Fibroblast of lung (primary cell): ENCODE measurements around the gene CRYGS. TPM values are rescaled to one million over a fixed set of nuclear protein-coding genes. Genes with fewer than 3 reads are reported as not detected.

Source experiments
- DNase-seq, 2 donors: peaks; one replicate each; pipeline versions ENCODE4 v3.0.0 to v3.0.0-alpha.2; 2010; ENCODE audit warnings: low read depth in 2 of 2
- H2AFZ ChIP-seq: 2 replicates; pipeline ENCODE4 v1.5.1; 2012; ENCODE audit warnings: low read length, control low read depth, inconsistent platforms
- H3K27ac ChIP-seq: 2 replicates; pipeline ENCODE4 v1.5.1; 2011; ENCODE audit warnings: low read length, control low read depth; ENCODE audit not compliant: insufficient read depth
- H3K27me3 ChIP-seq: 2 replicates; pipeline ENCODE4 v1.5.1; 2011; ENCODE audit warnings: mild to moderate bottlenecking, low read length; ENCODE audit not compliant: control insufficient read depth, insufficient read depth
- H3K36me3 ChIP-seq: 2 replicates; pipeline ENCODE4 v1.5.1; 2011; ENCODE audit warnings: low read length; ENCODE audit not compliant: control insufficient read depth, insufficient read depth
- H3K4me1 ChIP-seq: 2 replicates; pipeline ENCODE4 v1.5.1; 2011; ENCODE audit warnings: low read length; ENCODE audit not compliant: control insufficient read depth, insufficient read depth; ENCODE audit errors: extremely low read depth
- H3K4me2 ChIP-seq: 2 replicates; pipeline ENCODE4 v1.5.1; 2011; ENCODE audit warnings: low read length, control low read depth; ENCODE audit not compliant: insufficient read depth; ENCODE audit errors: extremely low read depth
- H3K4me3 ChIP-seq, 4 experiments: fragments of 200-600 bp in 1 of 4; sonication (generic) in 1 of 4; replicated peaks in 1 of 4; 2 replicates each; pipeline ENCODE4 v1.5.1; 2011 to 2016; ENCODE audit warnings: low read length in 4 of 4, low read depth in 3 of 4, mild to moderate bottlenecking in 3 of 4, control low read depth in 2 of 4, inconsistent platforms in 1 of 4, mixed read lengths in 1 of 4; ENCODE audit not compliant: insufficient read depth in 1 of 4; ENCODE audit errors: control extremely low read depth in 1 of 4
- H3K79me2 ChIP-seq: 2 replicates; pipeline ENCODE4 v1.5.1; 2012; ENCODE audit warnings: mild to moderate bottlenecking, low read length, inconsistent platforms; ENCODE audit not compliant: control insufficient read depth, insufficient read depth
- H3K9ac ChIP-seq: 2 replicates; pipeline ENCODE4 v1.5.1; 2011; ENCODE audit warnings: mild to moderate bottlenecking, low read length, control low read depth; ENCODE audit not compliant: insufficient read depth
- H3K9me3 ChIP-seq: 2 replicates; pipeline ENCODE4 v1.5.1; 2012; ENCODE audit warnings: low read depth, low read length; ENCODE audit not compliant: control insufficient read depth, insufficient read depth
- H4K20me1 ChIP-seq: 2 replicates; pipeline ENCODE4 v1.5.1; 2011; ENCODE audit warnings: low read length; ENCODE audit not compliant: control insufficient read depth, insufficient read depth; ENCODE audit errors: extremely low read depth
- CTCF ChIP-seq, 2 donors: IDR thresholded peaks in 1 of 2; conservative IDR thresholded peaks in 1 of 2; 1 replicate in 1 of 2; 2 replicates in 1 of 2; pipeline ENCODE4 v1.5.1; 2011 to 2012; ENCODE audit warnings: low read length in 2 of 2, control low read depth in 1 of 2, inconsistent platforms in 1 of 2, low read depth in 1 of 2, mild to moderate bottlenecking in 1 of 2
- EZH2 ChIP-seq: IDR thresholded peaks from 2 replicates; pipeline ENCODE4 v1.5.1; 2012; ENCODE audit warnings: low read length, control low read depth, mild to moderate bottlenecking; ENCODE audit errors: missing control alignments
- polyA plus RNA-seq, 2 donors: library from polyadenylated mRNA; depleted of rRNA in 1 of 2; stranded (reverse) in 1 of 2; unstranded in 1 of 2; fragments of >200 nt; gene quantifications; 2 replicates each; pipeline ENCODE4 v1.2.1, GENCODE V29; 2011 to 2012; ENCODE audit warnings: missing spikeins in 1 of 2
- total RNA-seq: library from RNA; depleted of rRNA; stranded (reverse); fragments of >200 nt; gene quantifications from 2 replicates; pipeline ENCODE4 v1.2.1, GENCODE V29; 2014

The CRYGS gene
- total and polyA plus RNA-seq, 2 donors (not counting 1 experiment from before 2014, with no cell fraction given) = 0.54 to 0.99 TPM

- no peak overlapping the region for H3K4me3 ChIP-seq
- no peak overlapping the region for H3K4me2 ChIP-seq
- no peak for DNase-seq
- H2AFZ ChIP-seq = no peak overlapping the region
- H4K20me1 ChIP-seq = no peaks in the 10 kb centered on the region
- H3K79me2 ChIP-seq = no peaks in the 10 kb centered on the region
- no peaks in the 10 kb centered on the region for H3K4me1 ChIP-seq
- no peaks in the 10 kb centered on the region for H3K36me3 ChIP-seq
- no peak overlapping the region for H3K9ac ChIP-seq
- no peaks in the 10 kb centered on the region for H3K27me3 ChIP-seq
- no peak overlapping the region for H3K27ac ChIP-seq
- TF ChIP-seq EZH2 (no peak), CTCF (conservative IDR thresholded peaks at IDR 0.05 in 1 of 2, IDR thresholded peaks at IDR 0.05 in 1 of 2; ENCODE audit: low read depth in 1 of 2, low read length in 2 of 2) (no peak)
- no peaks in the 10 kb centered on the region for H3K9me3 ChIP-seq
Observed at GRCh38 chr3:186590580-186591295, 46.6 kb upstream of the CRYGS start.

- Histone ChIP-seq H4K20me1 (no peaks in the 10 kb centered on the region), H3K4me2 (no peak overlapping the region), H3K4me3 (no peak overlapping the region), H3K36me3 (no peaks in the 10 kb centered on the region), H3K4me1 (no peaks in the 10 kb centered on the region), H3K27ac (no peak overlapping the region), H3K79me2 (no peaks in the 10 kb centered on the region), H3K27me3 (no peaks in the 10 kb centered on the region), H2AFZ (no peak overlapping the region), H3K9ac (no peak overlapping the region), H3K9me3 (no peaks in the 10 kb centered on the region)
- DNase-seq = peak in 1 of 2 donors; percentile 49
- TF ChIP-seq EZH2 = no peak
- no peak for TF ChIP-seq CTCF (conservative IDR thresholded peaks at IDR 0.05 in 1 of 2, IDR thresholded peaks at IDR 0.05 in 1 of 2; ENCODE audit: low read depth in 1 of 2, low read length in 2 of 2)
Observed at GRCh38 chr3:186589856-186590579, 45.8 kb upstream of the CRYGS start.

GRCh38 chr3:186589121-186589520, 44.9 kb upstream of the CRYGS start:
- TF ChIP-seq EZH2 (no peak), CTCF (conservative IDR thresholded peaks at IDR 0.05 in 1 of 2, IDR thresholded peaks at IDR 0.05 in 1 of 2; ENCODE audit: low read depth in 1 of 2, low read length in 2 of 2) (peak in 1 of 2 donors; percentile 40)
- no peak overlapping the region for H3K4me2 ChIP-seq
- H3K27me3 ChIP-seq = no peaks in the 10 kb centered on the region
- H3K79me2 ChIP-seq = no peaks in the 10 kb centered on the region
- peak in 1 of 2 donors; percentile 51 for DNase-seq
- H4K20me1 ChIP-seq = no peaks in the 10 kb centered on the region
- no peak overlapping the region for H2AFZ ChIP-seq
- H3K4me1 ChIP-seq = no peaks in the 10 kb centered on the region
- H3K27ac ChIP-seq = no peak overlapping the region
- no peaks in the 10 kb centered on the region for H3K9me3 ChIP-seq
- H3K36me3 ChIP-seq = peaks cover 2% of the 10 kb centered on the region
- H3K9ac ChIP-seq = no peak overlapping the region
- H3K4me3 ChIP-seq = no peak overlapping the region
